Prostate gland (tissue), 2 donors: Measurements from ENCODE around the gene MGRN1.

ENCODE experiments used
- CTCF ChIP-seq, 4 experiments: fragments of 200-600 bp in 2 of 4; fragments of 450-650 bp in 2 of 4; sonication (generic) in 2 of 4; IDR thresholded peaks; 1 replicate in 3 of 4; 2 replicates in 1 of 4; pipeline ENCODE4 v1.5.1; 2016 to 2019; ENCODE audit warnings: antibody characterized with exemption in 4 of 4, mild to moderate bottlenecking in 2 of 4, moderate library complexity in 2 of 4
- POLR2A ChIP-seq: fragments of 450-650 bp; IDR thresholded peaks from one replicate; pipeline ENCODE4 v1.6.1; 2016; ENCODE audit warnings: antibody characterized with exemption, mild to moderate bottlenecking
- POLR2AphosphoS5 ChIP-seq: sonication (generic); formaldehyde crosslinking; IDR thresholded peaks from one replicate; pipeline ENCODE4 v1.6.1; 2017; ENCODE audit warnings: antibody characterized with exemption

GRCh38 chr16:4673387-4674046 is 48.9 kb downstream of the MGRN1 start:
- TF ChIP-seq POLR2A (no peak), CTCF (IDR thresholded peaks at IDR 0.05) (no peak), POLR2AphosphoS5 (no peak)
